GM12874 (cell line): ENCODE results near the gene MARK1.

Experiments used
- TF ChIP-seq, protein P1 (sequence below): IDR thresholded peaks from 2 replicates; pipeline ENCODE4 v1.5.1; 2011; ENCODE audit warnings: low read depth, mild to moderate bottlenecking, control low read depth, low read length, moderate library complexity; ENCODE audit not compliant: insufficient read depth

The MARK1 gene

DNA sequence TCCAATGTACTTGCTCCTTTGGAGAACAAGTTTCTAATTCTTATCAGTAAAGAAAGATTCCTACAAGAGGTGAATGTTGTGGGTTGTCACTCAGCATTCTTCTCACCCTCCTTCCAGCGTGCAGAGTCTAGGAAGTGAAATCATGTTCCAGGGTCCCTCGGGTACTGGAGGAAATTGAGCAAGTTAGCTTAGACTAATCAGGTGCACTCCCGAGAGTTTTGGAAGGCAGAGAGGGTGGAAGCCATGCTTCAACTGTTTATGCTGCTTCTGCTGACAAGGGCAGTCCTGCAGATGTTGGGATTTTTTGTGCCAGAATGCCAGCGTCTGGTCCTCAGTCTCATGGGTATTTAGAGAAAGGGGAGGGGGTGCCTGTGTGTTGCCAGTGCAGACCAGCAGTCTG, 157.0 kb downstream of the MARK1 start:
- TF ChIP-seq, protein P1, sequence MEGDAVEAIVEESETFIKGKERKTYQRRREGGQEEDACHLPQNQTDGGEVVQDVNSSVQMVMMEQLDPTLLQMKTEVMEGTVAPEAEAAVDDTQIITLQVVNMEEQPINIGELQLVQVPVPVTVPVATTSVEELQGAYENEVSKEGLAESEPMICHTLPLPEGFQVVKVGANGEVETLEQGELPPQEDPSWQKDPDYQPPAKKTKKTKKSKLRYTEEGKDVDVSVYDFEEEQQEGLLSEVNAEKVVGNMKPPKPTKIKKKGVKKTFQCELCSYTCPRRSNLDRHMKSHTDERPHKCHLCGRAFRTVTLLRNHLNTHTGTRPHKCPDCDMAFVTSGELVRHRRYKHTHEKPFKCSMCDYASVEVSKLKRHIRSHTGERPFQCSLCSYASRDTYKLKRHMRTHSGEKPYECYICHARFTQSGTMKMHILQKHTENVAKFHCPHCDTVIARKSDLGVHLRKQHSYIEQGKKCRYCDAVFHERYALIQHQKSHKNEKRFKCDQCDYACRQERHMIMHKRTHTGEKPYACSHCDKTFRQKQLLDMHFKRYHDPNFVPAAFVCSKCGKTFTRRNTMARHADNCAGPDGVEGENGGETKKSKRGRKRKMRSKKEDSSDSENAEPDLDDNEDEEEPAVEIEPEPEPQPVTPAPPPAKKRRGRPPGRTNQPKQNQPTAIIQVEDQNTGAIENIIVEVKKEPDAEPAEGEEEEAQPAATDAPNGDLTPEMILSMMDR: no peak

DNA sequence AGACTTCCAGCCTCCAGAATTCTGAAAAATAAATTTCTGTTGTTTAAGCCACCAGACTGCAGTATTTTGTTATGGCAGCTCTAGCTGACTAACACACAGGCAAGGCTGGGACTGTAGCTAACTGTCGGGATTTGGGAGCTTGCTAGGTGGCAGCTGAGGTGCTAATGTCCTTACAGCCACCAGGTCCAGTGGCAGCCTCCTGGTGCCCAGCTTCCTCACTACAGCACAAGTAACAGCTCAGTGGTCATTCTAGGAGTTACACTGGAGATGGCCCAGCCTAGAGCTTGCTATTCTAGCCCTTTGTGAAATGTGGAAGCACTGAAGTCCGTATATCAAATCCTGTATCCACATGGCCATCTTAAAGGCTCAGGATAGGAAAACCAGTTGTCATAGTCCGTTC, 157.9 kb downstream of the MARK1 start:
- TF ChIP-seq, protein P1: no peak

DNA sequence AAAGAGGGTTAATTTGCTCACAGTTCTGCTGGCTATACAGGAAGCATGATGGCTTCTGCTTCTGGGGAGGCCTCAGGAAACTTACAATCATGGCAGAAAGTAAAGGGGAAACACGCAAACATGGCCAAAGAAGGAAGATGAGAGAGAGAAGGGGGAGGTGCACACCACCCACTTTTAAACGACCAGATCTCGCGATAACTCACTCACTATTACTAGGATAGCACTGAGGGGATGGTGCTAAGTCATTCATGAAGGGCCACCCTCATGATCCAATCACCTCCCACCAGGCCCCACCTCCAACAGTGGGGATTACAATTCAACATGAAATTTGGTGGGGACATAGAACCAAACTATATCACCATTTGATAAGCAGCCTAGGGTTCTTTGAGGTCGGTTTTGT, 159.9 kb downstream of the MARK1 start:
- TF ChIP-seq, protein P1: no peak

DNA sequence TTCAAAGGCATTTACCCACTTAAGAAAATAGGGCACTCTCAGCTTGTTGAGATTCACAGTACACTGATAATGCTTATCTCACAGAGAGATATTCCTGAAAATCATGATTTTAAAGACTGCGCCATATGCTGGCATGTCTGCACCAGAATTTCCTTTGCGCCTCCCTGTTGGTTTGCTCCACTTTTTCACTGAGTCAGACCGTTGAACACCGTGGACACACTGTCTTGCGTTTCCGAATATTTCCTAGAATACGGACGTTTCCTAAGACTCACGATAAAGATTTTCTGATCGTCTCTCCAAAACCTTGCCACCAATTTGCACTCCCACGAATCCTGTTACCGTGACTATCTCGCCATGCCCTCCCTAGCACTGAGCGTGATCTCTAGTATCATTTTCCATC, 161.7 kb downstream of the MARK1 start:
- TF ChIP-seq, protein P1: no peak

DNA sequence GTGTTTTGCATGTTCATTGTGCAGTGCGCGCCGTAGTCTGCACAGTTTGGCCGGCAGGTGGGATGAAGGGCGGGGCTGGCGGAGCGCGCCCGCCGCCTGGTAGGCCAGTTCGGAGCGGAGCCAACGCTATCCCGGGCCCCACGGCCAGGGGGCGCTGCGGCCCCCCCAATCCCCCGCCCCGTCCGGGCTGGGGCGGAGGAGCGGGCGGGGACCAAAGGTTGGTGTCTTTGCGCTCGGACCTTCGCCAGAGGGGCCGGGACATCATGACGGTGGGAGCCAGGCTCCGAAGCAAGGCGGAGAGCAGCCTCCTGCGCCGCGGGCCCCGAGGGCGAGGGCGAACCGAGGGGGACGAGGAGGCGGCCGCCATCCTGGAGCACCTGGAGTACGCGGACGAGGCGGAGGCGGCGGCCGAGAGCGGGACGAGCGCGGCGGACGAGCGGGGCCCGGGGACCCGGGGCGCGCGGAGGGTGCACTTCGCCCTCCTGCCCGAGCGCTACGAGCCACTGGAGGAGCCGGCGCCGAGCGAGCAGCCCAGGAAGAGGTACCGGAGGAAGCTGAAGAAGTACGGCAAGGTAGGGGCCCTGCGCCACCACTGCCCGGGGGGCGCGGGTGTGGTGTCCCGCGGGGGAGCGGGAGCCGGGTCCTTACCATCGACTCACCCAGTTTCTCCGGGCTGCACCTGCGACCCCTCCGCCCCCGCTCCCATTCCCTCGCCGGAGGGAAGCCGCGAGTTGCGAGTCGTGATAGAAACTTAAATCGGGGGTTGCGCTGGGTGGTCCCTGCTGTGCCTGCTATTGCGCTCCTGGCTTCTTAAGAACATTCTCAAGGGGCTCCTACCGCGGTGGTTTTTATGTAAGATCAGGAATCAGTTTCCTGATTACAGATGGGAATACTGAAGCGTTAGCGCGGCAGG, 162.5 kb downstream of the MARK1 start, which contains the start of gene C1orf115:
Gene C1orf115, plus strand, starts transcription at position 224 of the 913 bp plus-strand sequence. Its CDS starts 40 bp downstream, at position 264.
- TF ChIP-seq, protein P1: peak; percentile 98

DNA sequence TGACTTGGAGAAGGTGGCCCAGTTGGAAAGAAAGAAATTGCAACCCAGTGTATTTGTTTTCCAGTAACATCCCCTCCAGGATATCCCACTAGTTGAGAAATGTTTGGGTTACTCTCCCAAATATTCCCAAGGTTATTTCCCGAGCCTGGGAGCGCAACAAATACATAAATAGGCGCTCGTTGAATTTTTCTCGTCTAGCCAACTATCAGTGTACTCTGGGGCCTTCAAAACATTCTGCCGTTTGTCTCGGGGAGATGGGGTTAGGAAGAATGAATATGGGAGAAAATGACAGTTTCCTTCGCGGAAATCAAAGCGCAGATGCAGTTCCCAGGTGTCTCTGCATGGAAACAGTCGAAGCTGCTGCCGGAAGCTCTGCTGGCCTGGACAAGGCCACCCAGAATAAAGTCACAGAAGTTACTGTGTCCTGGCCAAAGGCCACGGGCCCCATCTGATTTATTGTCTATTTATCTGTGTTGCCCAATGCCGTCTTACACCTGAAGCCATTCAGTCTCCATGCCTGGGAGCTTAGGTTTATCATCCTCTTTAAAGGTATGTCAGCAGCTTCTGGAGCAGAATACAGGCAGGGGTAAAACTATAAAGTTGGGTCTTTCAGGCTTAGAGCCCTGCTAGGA, 163.2 kb downstream of the MARK1 start:
- TF ChIP-seq, protein P1: no peak

DNA sequence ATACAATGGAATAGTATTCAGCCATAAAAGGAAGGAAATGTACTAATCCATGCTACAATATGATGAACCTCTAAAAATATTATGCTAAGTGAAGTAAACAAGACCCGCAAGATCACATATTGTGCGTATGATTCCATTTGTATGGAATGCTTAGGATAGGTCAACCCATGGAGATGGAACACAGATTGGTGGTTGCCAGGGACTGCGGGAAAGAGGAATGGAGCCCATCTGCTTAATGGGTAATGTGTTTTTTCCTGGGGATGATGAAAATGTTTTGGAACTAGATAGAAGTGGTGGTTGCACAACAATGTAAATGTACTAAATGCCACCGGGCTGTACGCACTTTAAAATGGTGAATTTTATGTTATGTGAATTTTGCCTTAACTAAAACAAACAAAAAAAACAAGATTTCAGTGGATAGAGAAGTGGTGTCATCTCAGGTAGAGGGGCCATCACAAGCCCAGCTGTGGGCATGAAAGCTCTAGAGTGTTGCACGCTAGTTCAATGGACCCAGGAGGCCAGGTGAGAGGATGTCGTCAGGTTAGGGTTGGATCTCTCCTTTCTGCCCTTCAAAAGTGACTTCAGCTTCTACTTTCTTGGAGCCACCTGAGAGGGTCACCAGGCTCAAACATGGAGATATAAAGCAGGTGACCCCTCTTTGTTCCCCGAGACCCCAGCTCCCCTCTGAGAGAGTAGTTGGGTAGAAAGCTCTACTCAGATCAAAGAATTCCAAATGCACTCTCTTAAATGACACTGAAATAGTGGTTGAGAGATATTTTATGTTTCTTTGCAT, 164.7 kb downstream of the MARK1 start:
- TF ChIP-seq, protein P1: no peak
